HCEC 1CT (cell line): Measurements from ENCODE around the gene DHX38.

ENCODE experiments used
- DNase-seq: peaks from one replicate; pipeline ENCODE4 v3.0.0-alpha.2; 2017

DHX38 gene

GRCh38 chr16:72123426-72123825 lies 29.8 kb downstream of the DHX38 start:
- DNase-seq, result no peak

GRCh38 chr16:72124148-72124547 lies 30.5 kb downstream of the DHX38 start:
- no peak for DNase-seq

- DNase-seq, result peak; percentile 62
These were observed 31.4 kb downstream of the DHX38 start for GRCh38 chr16:72124761-72125634.

GRCh38 chr16:72125635-72126428 lies 32.2 kb downstream of the DHX38 start:
- no peak for DNase-seq

GRCh38 chr16:72126429-72126765 lies 32.8 kb downstream of the DHX38 start:
- DNase-seq, result no peak

- DNase-seq, result no peak
These were observed 35.1 kb downstream of the DHX38 start for GRCh38 chr16:72128701-72129100.

GRCh38 chr16:72129976-72130656 lies 36.5 kb downstream of the DHX38 start:
- DNase-seq, result no peak

GRCh38 chr16:72131036-72131435 lies 37.4 kb downstream of the DHX38 start:
- DNase-seq, result no peak

GRCh38 chr16:72132726-72133125 lies 39.1 kb downstream of the DHX38 start:
- no peak for DNase-seq

GRCh38 chr16:72134507-72134906 lies 40.9 kb downstream of the DHX38 start:
- no peak for DNase-seq

GRCh38 chr16:72137380-72138063 lies 43.9 kb downstream of the DHX38 start:
- no peak for DNase-seq

- DNase-seq, result no peak
These were observed 44.5 kb downstream of the DHX38 start for GRCh38 chr16:72138064-72138572.

GRCh38 chr16:72139908-72140307 lies 46.3 kb downstream of the DHX38 start:
- DNase-seq, result no peak

GRCh38 chr16:72142476-72142875 lies 48.8 kb downstream of the DHX38 start:
- no peak for DNase-seq

- no peak for DNase-seq
These were observed 56.2 kb downstream of the DHX38 start for GRCh38 chr16:72149676-72150464.

GRCh38 chr16:72159386-72159785 lies 65.7 kb downstream of the DHX38 start:
- no peak for DNase-seq

- no peak for DNase-seq
These were observed 66.2 kb downstream of the DHX38 start for GRCh38 chr16:72159801-72160200.

GRCh38 chr16:72162105-72162692 lies 68.6 kb downstream of the DHX38 start:
- no peak for DNase-seq
